Parathyroid adenoma (tissue), 2 donors: Measurements from ENCODE around the gene TULP4.
"Not testable (repeated sequence)": the region's sequence is repeated elsewhere in the genome, so short reads cannot be mapped to it uniquely, and the experiment has no call there.

Experiments
- H2AFZ ChIP-seq: fragments of 300-600 bp; sonication (generic); one replicate; pipeline ENCODE4 v1.7.0; 2017; ENCODE audit warnings: antibody characterized with exemption, mild to moderate bottlenecking
- H3K27ac ChIP-seq: fragments of 300-600 bp; sonication (generic); one replicate; pipeline ENCODE4 v1.7.0; 2017
- H3K27me3 ChIP-seq: fragments of 300-600 bp; sonication (generic); one replicate; pipeline ENCODE4 v1.7.0; 2017; ENCODE audit warnings: low read length; ENCODE audit not compliant: control insufficient read depth, insufficient read depth
- H3K36me3 ChIP-seq: fragments of 300-600 bp; sonication (generic); one replicate; pipeline ENCODE4 v1.7.0; 2017; ENCODE audit warnings: low read length; ENCODE audit not compliant: control insufficient read depth, insufficient read depth
- H3K4me1 ChIP-seq: fragments of 300-600 bp; sonication (generic); one replicate; pipeline ENCODE4 v1.7.0; 2017; ENCODE audit warnings: control low read depth
- H3K4me2 ChIP-seq: fragments of 300-600 bp; sonication (generic); one replicate; pipeline ENCODE4 v1.7.0; 2017; ENCODE audit warnings: low read length
- H3K4me3 ChIP-seq: fragments of 300-600 bp; sonication (generic); one replicate; pipeline ENCODE4 v1.7.0; 2017; ENCODE audit warnings: low read depth, low read length
- H3K79me2 ChIP-seq: fragments of 300-600 bp; sonication (generic); one replicate; pipeline ENCODE4 v1.7.0; 2017; ENCODE audit warnings: control low read depth
- H3K9ac ChIP-seq: fragments of 300-600 bp; sonication (generic); one replicate; pipeline ENCODE4 v1.7.0; 2017; ENCODE audit warnings: mild to moderate bottlenecking
- H3K9me3 ChIP-seq: fragments of 300-600 bp; sonication (generic); one replicate; pipeline ENCODE4 v1.7.0; 2017; ENCODE audit warnings: low read length; ENCODE audit not compliant: control insufficient read depth
- CTCF ChIP-seq: fragments of 300-600 bp; sonication (generic); IDR thresholded peaks from one replicate; pipeline ENCODE4 v1.7.0; 2017; ENCODE audit warnings: antibody characterized with exemption, mild to moderate bottlenecking
- donor health status: primary hyperparathyroidism.

Gene TULP4

GRCh38 chr6:158340252-158340651 lies 28.0 kb downstream of the TULP4 start:
- Histone ChIP-seq H3K4me1 (peaks cover 5% of the 10 kb centered on the region), H3K36me3 (no peaks in the 10 kb centered on the region), H3K4me3 (no peak overlapping the region), H3K27ac (no peak overlapping the region), H3K27me3 (no peaks in the 10 kb centered on the region), H3K79me2 (peaks cover 12% of the 10 kb centered on the region), H3K9ac (no peak overlapping the region), H2AFZ (no peak overlapping the region), H3K4me2 (no peak overlapping the region), H3K9me3 (no peaks in the 10 kb centered on the region)
- TF ChIP-seq CTCF: no peak

GRCh38 chr6:158344534-158344933 lies 32.3 kb downstream of the TULP4 start:
- H2AFZ ChIP-seq: no peak overlapping the region
- no peak overlapping the region for H3K9ac ChIP-seq
- no peak overlapping the region for H3K27ac ChIP-seq
- H3K36me3 ChIP-seq: no peaks in the 10 kb centered on the region
- H3K4me1 ChIP-seq: peaks cover 5% of the 10 kb centered on the region
- H3K4me3 ChIP-seq: no peak overlapping the region
- TF ChIP-seq CTCF: no peak
- H3K79me2 ChIP-seq: peaks cover 14% of the 10 kb centered on the region
- H3K4me2 ChIP-seq: no peak overlapping the region
- H3K27me3 ChIP-seq: no peaks in the 10 kb centered on the region
- H3K9me3 ChIP-seq: no peaks in the 10 kb centered on the region

GRCh38 chr6:158345444-158345843 lies 33.2 kb downstream of the TULP4 start:
- H3K4me2 ChIP-seq, H3K4me3 ChIP-seq, H3K9me3 ChIP-seq, H3K9ac ChIP-seq, H2AFZ ChIP-seq, H3K4me1 ChIP-seq, H3K36me3 ChIP-seq, H3K27me3 ChIP-seq, H3K27ac ChIP-seq: not testable (repeated sequence)
- H3K79me2 ChIP-seq: peaks cover 18% of the 10 kb centered on the region

- Histone ChIP-seq H2AFZ (no peak overlapping the region), H3K79me2 (peaks cover 17% of the 10 kb centered on the region), H3K9ac (no peak overlapping the region), H3K4me2 (no peak overlapping the region), H3K27me3 (no peaks in the 10 kb centered on the region), H3K4me1 (no peaks in the 10 kb centered on the region), H3K9me3 (no peaks in the 10 kb centered on the region), H3K27ac (no peak overlapping the region), H3K36me3 (no peaks in the 10 kb centered on the region), H3K4me3 (no peak overlapping the region)
- no peak for TF ChIP-seq CTCF
These were observed 35.1 kb downstream of the TULP4 start for GRCh38 chr6:158347335-158347734.

GRCh38 chr6:158348737-158349504 lies 36.7 kb downstream of the TULP4 start:
- not testable (repeated sequence) for H3K9me3 ChIP-seq, H3K36me3 ChIP-seq, H2AFZ ChIP-seq, H3K4me2 ChIP-seq, H3K27ac ChIP-seq, H3K4me1 ChIP-seq, H3K9ac ChIP-seq, H3K4me3 ChIP-seq, H3K27me3 ChIP-seq
- H3K79me2 ChIP-seq: peaks cover 17% of the 10 kb centered on the region

GRCh38 chr6:158349505-158350275 lies 37.4 kb downstream of the TULP4 start:
- H3K9me3 ChIP-seq, H3K27me3 ChIP-seq, H3K4me3 ChIP-seq, H3K4me2 ChIP-seq, H3K9ac ChIP-seq, H3K4me1 ChIP-seq, H3K27ac ChIP-seq, H2AFZ ChIP-seq, H3K36me3 ChIP-seq: not testable (repeated sequence)
- peaks cover 22% of the 10 kb centered on the region for H3K79me2 ChIP-seq

- not testable (repeated sequence) for H3K4me3 ChIP-seq, H3K9ac ChIP-seq, H3K9me3 ChIP-seq, H3K4me1 ChIP-seq, H3K27ac ChIP-seq, H2AFZ ChIP-seq, H3K4me2 ChIP-seq, H3K27me3 ChIP-seq, H3K36me3 ChIP-seq
- H3K79me2 ChIP-seq: peaks cover 25% of the 10 kb centered on the region
These were observed 38.5 kb downstream of the TULP4 start for GRCh38 chr6:158350731-158351130.
